SIG-M5 treated with dmso at 0.1 percent for 504 hours (cell line): ENCODE data around the gene IRF2BPL.

Source experiments
- DNase-seq: peaks from one replicate; lab custom pipeline; 2025; ENCODE audit not compliant: unreplicated experiment; lab: John Stamatoyannopoulos, UW

IRF2BPL gene

GRCh38 chr14:77028384-77029231 lies at the start of gene IRF2BPL:
TSS of gene IRF2BPL (minus strand) at chr14:77028708. CDS start at chr14:77027792, 916 bp downstream.
- DNase-seq, result peak; percentile 95

GRCh38 chr14:77077040-77077439 lies 48.5 kb upstream of the IRF2BPL start:
- no peak for DNase-seq

GRCh38 chr14:77076113-77076631 lies 47.7 kb upstream of the IRF2BPL start:
- no peak for DNase-seq

- DNase-seq, result no peak
These were observed 46.5 kb upstream of the IRF2BPL start for GRCh38 chr14:77074969-77075368.

GRCh38 chr14:77071938-77072388 lies 43.5 kb upstream of the IRF2BPL start:
- DNase-seq, result no peak

- no peak for DNase-seq
These were observed 41.0 kb upstream of the IRF2BPL start for GRCh38 chr14:77069551-77069950.

- DNase-seq, result no peak
These were observed 40.2 kb upstream of the IRF2BPL start for GRCh38 chr14:77068517-77069200.

- DNase-seq, result peak; percentile 24
These were observed 39.4 kb upstream of the IRF2BPL start for GRCh38 chr14:77067632-77068516.

- DNase-seq, result no peak
These were observed 38.2 kb upstream of the IRF2BPL start for GRCh38 chr14:77066578-77067172.

GRCh38 chr14:77065851-77066577 lies 37.5 kb upstream of the IRF2BPL start:
- no peak for DNase-seq

- no peak for DNase-seq
These were observed 36.1 kb upstream of the IRF2BPL start for GRCh38 chr14:77064521-77065178.

- DNase-seq, result no peak
These were observed 35.2 kb upstream of the IRF2BPL start for GRCh38 chr14:77063571-77064171.

GRCh38 chr14:77062261-77062660 lies 33.8 kb upstream of the IRF2BPL start:
- DNase-seq, result no peak

- no peak for DNase-seq
These were observed 33.2 kb upstream of the IRF2BPL start for GRCh38 chr14:77061630-77062257.

GRCh38 chr14:77059276-77059915 lies 30.9 kb upstream of the IRF2BPL start:
- peak; percentile 48 for DNase-seq

GRCh38 chr14:77058785-77059184 lies 30.3 kb upstream of the IRF2BPL start:
- no peak for DNase-seq

- no peak for DNase-seq
These were observed 29.6 kb upstream of the IRF2BPL start for GRCh38 chr14:77058117-77058516.

GRCh38 chr14:77055981-77056380 lies 27.5 kb upstream of the IRF2BPL start:
- no peak for DNase-seq
